Measurements from ENCODE around the gene CADM2. TPM values are rescaled to one million over a fixed set of nuclear protein-coding genes. Genes with fewer than 3 reads are reported as not detected.
"Not testable (repeated sequence)": the region's sequence is repeated elsewhere in the genome, so short reads cannot be mapped to it uniquely, and the experiment has no call there.

The CADM2 gene
- under 0.01 and 2.6 TPM in 2 replicates for total RNA-seq (2012; rRNA removed)

DNA sequence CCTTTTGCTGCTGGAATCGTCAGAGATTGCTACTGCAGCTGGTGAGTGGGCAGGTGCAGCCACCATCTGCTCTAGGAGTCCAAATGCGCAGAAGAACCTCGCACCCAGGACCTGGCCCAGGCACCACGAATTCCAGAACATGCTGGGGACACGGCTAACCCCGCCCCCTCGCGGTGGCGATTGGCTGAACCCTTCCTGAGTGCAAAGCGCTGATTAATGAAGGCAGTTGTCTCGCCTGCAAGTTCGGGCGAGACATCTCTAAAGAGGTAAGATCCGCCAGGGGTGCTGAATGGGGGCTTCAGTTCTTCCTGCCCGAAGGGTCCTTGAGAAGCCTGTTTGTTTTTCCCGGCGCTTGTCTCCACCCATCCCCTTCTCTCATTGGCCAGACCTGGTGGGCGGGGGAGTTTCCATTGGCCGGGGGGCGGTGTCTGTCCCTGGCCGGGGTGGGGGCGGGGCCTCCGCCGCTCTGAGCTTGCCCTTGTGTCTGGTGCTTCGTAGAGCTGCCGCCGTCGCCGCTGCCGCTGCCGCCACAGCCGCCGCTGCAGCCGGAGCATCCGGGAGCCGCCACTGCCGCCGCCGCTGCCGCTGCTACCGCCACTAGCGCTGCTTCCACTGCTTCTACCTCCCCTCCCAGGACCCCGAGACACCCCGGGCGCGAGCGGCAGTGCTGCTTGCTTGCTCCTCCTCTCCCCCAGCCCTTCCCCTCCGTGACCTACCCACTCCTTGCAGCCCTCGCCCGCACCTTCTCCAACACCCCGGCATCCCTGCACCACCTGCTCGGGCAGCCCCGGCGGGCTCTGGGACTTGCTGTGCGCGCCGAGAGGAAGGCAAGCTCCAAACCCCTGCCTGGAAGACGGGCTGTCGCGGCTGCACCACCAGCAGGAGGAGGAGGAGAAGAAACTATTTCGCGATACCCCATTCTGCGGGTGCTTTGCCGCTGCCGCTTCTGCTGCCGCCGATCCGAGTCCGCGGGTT is at the start of gene CADM2:
Gene CADM2 (plus strand): TSS at position 495 of the 975 bp plus-strand sequence.
- Histone ChIP-seq H3K9ac (ENCODE audit: low read depth, low read length) (peak within 1 kb of the TSS; percentile 42), H3K4me3 (ENCODE audit: low read length) (peak within 1 kb of the TSS; percentile 96), H3K36me3 (ENCODE audit: insufficient read depth, low read length) (no peaks in the 10 kb centered on the region), H3K4me2 (ENCODE audit: low read length) (peak within 1 kb of the TSS; percentile 97), H3K4me1 (ENCODE audit: control insufficient read depth, insufficient read depth, low read length) (peaks cover 22% of the 10 kb centered on the region), H3K9me3 (replicated peaks; ENCODE audit: low read length) (no peaks in the 10 kb centered on the region), H3K27me3 (ENCODE audit: control insufficient read depth, insufficient read depth, low read length) (peaks cover 34% of the 10 kb centered on the region)

- not testable (repeated sequence) for H3K4me2 ChIP-seq (ENCODE audit: low read length); H3K4me3 ChIP-seq (ENCODE audit: low read length); H3K9me3 ChIP-seq (replicated peaks; ENCODE audit: low read length); H3K9ac ChIP-seq (ENCODE audit: low read depth, low read length); H3K36me3 ChIP-seq (ENCODE audit: insufficient read depth, low read length); H3K27me3 ChIP-seq (ENCODE audit: control insufficient read depth, insufficient read depth, low read length); H3K4me1 ChIP-seq (ENCODE audit: control insufficient read depth, insufficient read depth, low read length)
Measured at GRCh38 chr3:84918592-84918991, 40.2 kb upstream of the CADM2 start.

- Histone ChIP-seq H3K4me1 (ENCODE audit: control insufficient read depth, insufficient read depth, low read length) (no peaks in the 10 kb centered on the region), H3K9me3 (replicated peaks; ENCODE audit: low read length) (no peaks in the 10 kb centered on the region), H3K4me3 (ENCODE audit: low read length) (no peak overlapping the region), H3K9ac (ENCODE audit: low read depth, low read length) (no peak overlapping the region), H3K36me3 (ENCODE audit: insufficient read depth, low read length) (no peaks in the 10 kb centered on the region), H3K4me2 (ENCODE audit: low read length) (no peak overlapping the region), H3K27me3 (ENCODE audit: control insufficient read depth, insufficient read depth, low read length) (no peaks in the 10 kb centered on the region)
Measured at GRCh38 chr3:84922682-84923081, 36.1 kb upstream of the CADM2 start.

GRCh38 chr3:84925571-84925970 is 33.2 kb upstream of the CADM2 start:
- H3K9ac ChIP-seq (ENCODE audit: low read depth, low read length): no peak overlapping the region
- no peaks in the 10 kb centered on the region for H3K36me3 ChIP-seq (ENCODE audit: insufficient read depth, low read length)
- H3K27me3 ChIP-seq (ENCODE audit: control insufficient read depth, insufficient read depth, low read length): no peaks in the 10 kb centered on the region
- no peaks in the 10 kb centered on the region for H3K9me3 ChIP-seq (replicated peaks; ENCODE audit: low read length)
- H3K4me1 ChIP-seq (ENCODE audit: control insufficient read depth, insufficient read depth, low read length): no peaks in the 10 kb centered on the region
- H3K4me2 ChIP-seq (ENCODE audit: low read length): no peak overlapping the region
- no peak overlapping the region for H3K4me3 ChIP-seq (ENCODE audit: low read length)

- no peaks in the 10 kb centered on the region for H3K4me1 ChIP-seq (ENCODE audit: control insufficient read depth, insufficient read depth, low read length)
- no peaks in the 10 kb centered on the region for H3K9me3 ChIP-seq (replicated peaks; ENCODE audit: low read length)
- H3K36me3 ChIP-seq (ENCODE audit: insufficient read depth, low read length): no peaks in the 10 kb centered on the region
- no peak overlapping the region for H3K9ac ChIP-seq (ENCODE audit: low read depth, low read length)
- no peak overlapping the region for H3K4me3 ChIP-seq (ENCODE audit: low read length)
- no peak overlapping the region for H3K4me2 ChIP-seq (ENCODE audit: low read length)
- no peaks in the 10 kb centered on the region for H3K27me3 ChIP-seq (ENCODE audit: control insufficient read depth, insufficient read depth, low read length)
Measured at GRCh38 chr3:84943379-84943778, 15.4 kb upstream of the CADM2 start.

- no peaks in the 10 kb centered on the region for H3K27me3 ChIP-seq (ENCODE audit: control insufficient read depth, insufficient read depth, low read length)
- no peaks in the 10 kb centered on the region for H3K36me3 ChIP-seq (ENCODE audit: insufficient read depth, low read length)
- H3K4me3 ChIP-seq (ENCODE audit: low read length): no peak overlapping the region
- no peaks in the 10 kb centered on the region for H3K9me3 ChIP-seq (replicated peaks; ENCODE audit: low read length)
- no peak overlapping the region for H3K4me2 ChIP-seq (ENCODE audit: low read length)
- H3K4me1 ChIP-seq (ENCODE audit: control insufficient read depth, insufficient read depth, low read length): no peaks in the 10 kb centered on the region
- H3K9ac ChIP-seq (ENCODE audit: low read depth, low read length): no peak overlapping the region
Measured at GRCh38 chr3:84946240-84946639, 12.5 kb upstream of the CADM2 start.

DNA sequence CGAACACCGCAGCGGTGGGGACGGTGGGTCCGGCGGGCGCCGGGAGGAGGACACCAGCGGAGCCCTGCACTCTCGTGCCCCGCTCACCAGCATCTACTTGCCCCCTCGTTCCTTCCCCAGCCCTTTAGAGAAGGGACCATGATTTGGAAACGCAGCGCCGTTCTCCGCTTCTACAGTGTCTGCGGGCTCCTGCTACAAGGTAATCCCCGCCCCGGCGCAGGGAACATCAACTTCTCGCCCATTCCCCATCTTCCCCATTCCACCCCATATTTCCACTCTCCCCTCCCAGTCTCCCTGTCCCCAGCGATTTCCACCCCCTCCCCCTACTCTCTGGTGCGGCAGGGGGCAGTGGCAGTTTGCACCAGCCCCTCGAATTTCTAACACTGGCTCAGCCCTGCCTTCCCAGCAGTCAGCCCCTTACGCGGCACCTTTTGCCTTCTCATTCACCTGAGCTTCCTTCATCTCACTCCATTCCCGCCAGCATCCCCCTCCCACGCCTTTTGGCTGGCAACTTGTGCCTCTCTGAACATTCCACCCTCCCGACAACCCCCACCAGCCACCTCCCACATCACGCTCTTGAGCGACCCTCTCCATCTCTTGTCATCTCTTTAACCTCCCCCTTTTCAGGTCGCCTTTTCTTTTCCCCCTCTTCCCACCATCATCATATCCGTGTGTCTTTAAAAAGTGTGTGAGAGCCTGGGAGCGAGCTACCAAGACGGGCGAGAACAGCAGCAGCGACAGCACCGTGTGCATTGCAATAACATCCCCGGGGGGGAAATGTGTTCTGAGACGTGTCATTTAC is 882 bp downstream of the CADM2 start:
- peak overlapping the region; percentile 23 for H3K9ac ChIP-seq (ENCODE audit: low read depth, low read length)
- H3K4me3 ChIP-seq (ENCODE audit: low read length): peak overlapping the region; percentile 96
- peak overlapping the region; percentile 97 for H3K4me2 ChIP-seq (ENCODE audit: low read length)
- H3K36me3 ChIP-seq (ENCODE audit: insufficient read depth, low read length): no peaks in the 10 kb centered on the region
- H3K9me3 ChIP-seq (replicated peaks; ENCODE audit: low read length): no peaks in the 10 kb centered on the region
- H3K4me1 ChIP-seq (ENCODE audit: control insufficient read depth, insufficient read depth, low read length): peaks cover 22% of the 10 kb centered on the region
- H3K27me3 ChIP-seq (ENCODE audit: control insufficient read depth, insufficient read depth, low read length): peaks cover 32% of the 10 kb centered on the region

DNA sequence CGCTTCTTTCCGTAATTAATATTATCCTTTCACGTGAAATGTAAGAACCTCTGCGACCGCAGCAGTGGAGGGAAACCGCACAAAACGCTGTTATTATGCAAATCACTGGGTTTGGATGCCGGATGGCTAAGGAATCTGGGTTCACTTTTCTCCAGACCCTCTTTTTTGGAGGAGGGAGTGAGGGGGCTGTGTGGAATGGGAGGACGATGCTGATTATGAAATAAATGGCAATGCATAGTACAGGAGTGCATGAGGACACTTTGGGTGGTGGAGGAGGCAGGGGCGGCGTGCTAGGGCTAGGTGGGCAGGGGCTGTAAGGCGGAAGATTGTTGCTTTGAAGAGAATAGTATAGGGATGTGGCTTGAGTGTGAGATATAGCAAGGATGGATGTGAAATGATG is 1.8 kb downstream of the CADM2 start:
- H3K9me3 ChIP-seq (replicated peaks; ENCODE audit: low read length): no peaks in the 10 kb centered on the region
- H3K4me1 ChIP-seq (ENCODE audit: control insufficient read depth, insufficient read depth, low read length): peaks cover 22% of the 10 kb centered on the region
- no peak overlapping the region for H3K4me3 ChIP-seq (ENCODE audit: low read length)
- peaks cover 29% of the 10 kb centered on the region for H3K27me3 ChIP-seq (ENCODE audit: control insufficient read depth, insufficient read depth, low read length)
- peak overlapping the region; percentile 97 for H3K4me2 ChIP-seq (ENCODE audit: low read length)
- H3K36me3 ChIP-seq (ENCODE audit: insufficient read depth, low read length): no peaks in the 10 kb centered on the region
- H3K9ac ChIP-seq (ENCODE audit: low read depth, low read length): no peak overlapping the region

GRCh38 chr3:84961011-84961410 is 2.2 kb downstream of the CADM2 start:
- H3K27me3 ChIP-seq (ENCODE audit: control insufficient read depth, insufficient read depth, low read length): peaks cover 28% of the 10 kb centered on the region
- peak overlapping the region; percentile 52 for H3K4me3 ChIP-seq (ENCODE audit: low read length)
- H3K9me3 ChIP-seq (replicated peaks; ENCODE audit: low read length): no peaks in the 10 kb centered on the region
- no peak overlapping the region for H3K9ac ChIP-seq (ENCODE audit: low read depth, low read length)
- no peaks in the 10 kb centered on the region for H3K36me3 ChIP-seq (ENCODE audit: insufficient read depth, low read length)
- peak overlapping the region; percentile 73 for H3K4me2 ChIP-seq (ENCODE audit: low read length)
- H3K4me1 ChIP-seq (ENCODE audit: control insufficient read depth, insufficient read depth, low read length): peaks cover 22% of the 10 kb centered on the region

DNA sequence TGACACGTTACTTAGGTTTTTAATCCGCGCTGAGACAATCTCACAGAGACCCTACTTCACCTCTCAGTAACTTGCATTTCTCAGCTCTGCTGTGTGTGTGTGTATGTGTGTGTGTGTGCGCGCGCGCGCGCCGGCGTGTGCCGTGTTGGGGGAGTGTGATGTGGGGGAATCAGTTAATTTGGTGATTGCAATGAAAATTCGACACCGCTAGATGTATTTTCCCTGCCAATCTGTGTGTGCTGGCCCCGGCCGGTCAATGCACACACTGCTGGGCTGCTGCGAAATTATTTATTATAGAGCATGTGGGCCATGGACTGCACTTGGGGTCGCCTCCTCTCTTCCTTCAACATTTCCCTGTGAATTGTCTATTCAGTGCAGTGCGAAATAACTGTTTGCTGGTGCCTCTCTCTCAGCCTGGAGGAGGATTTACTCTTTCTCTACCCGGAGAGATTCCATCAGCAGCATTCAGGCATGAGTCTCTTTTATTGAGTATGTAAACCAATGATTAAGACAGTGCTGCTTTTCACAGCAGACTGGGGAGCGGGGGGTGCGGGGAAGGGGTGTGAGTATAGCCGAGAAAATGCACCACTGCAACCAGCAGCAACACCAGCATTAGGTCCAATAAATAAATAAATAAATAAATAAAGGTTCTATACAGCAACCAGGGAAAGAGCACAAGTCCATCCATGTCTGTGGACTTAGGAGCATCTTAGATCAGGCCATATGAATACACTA is 2.9 kb downstream of the CADM2 start:
- H3K4me1 ChIP-seq (ENCODE audit: control insufficient read depth, insufficient read depth, low read length): peaks cover 22% of the 10 kb centered on the region
- H3K36me3 ChIP-seq (ENCODE audit: insufficient read depth, low read length): no peaks in the 10 kb centered on the region
- H3K4me2 ChIP-seq (ENCODE audit: low read length): peak overlapping the region; percentile 73
- H3K9ac ChIP-seq (ENCODE audit: low read depth, low read length): no peak overlapping the region
- peaks cover 28% of the 10 kb centered on the region for H3K27me3 ChIP-seq (ENCODE audit: control insufficient read depth, insufficient read depth, low read length)
- H3K9me3 ChIP-seq (replicated peaks; ENCODE audit: low read length): no peaks in the 10 kb centered on the region
- H3K4me3 ChIP-seq (ENCODE audit: low read length): peak overlapping the region; percentile 52

DNA sequence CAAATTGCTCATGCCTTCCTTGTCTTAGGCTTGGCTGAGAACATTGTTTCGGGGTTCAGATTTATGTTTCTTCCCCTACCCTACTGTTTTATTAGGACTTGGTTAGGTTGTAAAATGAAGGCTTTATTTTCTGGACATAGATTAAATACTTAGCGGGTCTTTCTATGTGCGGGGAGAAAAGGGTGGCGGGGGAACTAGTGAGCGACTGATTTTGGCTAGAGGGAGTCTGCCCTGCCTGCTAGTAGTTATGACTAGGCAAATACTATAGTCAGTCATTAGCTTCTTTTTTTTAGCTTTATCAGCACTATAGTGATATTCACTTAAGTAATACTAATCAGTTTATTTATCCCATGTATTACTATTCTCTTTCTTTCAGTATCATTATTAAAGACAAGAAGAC is 3.6 kb downstream of the CADM2 start:
- H3K27me3 ChIP-seq (ENCODE audit: control insufficient read depth, insufficient read depth, low read length): peaks cover 24% of the 10 kb centered on the region
- peaks cover 22% of the 10 kb centered on the region for H3K4me1 ChIP-seq (ENCODE audit: control insufficient read depth, insufficient read depth, low read length)
- no peaks in the 10 kb centered on the region for H3K9me3 ChIP-seq (replicated peaks; ENCODE audit: low read length)
- no peak overlapping the region for H3K9ac ChIP-seq (ENCODE audit: low read depth, low read length)
- H3K4me2 ChIP-seq (ENCODE audit: low read length): no peak overlapping the region
- no peak overlapping the region for H3K4me3 ChIP-seq (ENCODE audit: low read length)
- H3K36me3 ChIP-seq (ENCODE audit: insufficient read depth, low read length): no peaks in the 10 kb centered on the region
